GM23338 (cell line): ENCODE data around the gene HS3ST6. TPM values are rescaled to one million over a fixed set of nuclear protein-coding genes. Genes with fewer than 3 reads are reported as not detected.

Experiments
- ATAC-seq: fragments of 200-7000 bp; cut with Tn5 transposase; 3 replicates; pipeline ENCODE4 v1.9.1; 2020
- DNase-seq: peaks from one replicate; pipeline ENCODE4 v3.0.0-alpha.2; 2015; ENCODE audit warnings: low spot score
- H2AFZ ChIP-seq: fragments of 200-600 bp; sonication (generic); 2 replicates; pipeline ENCODE4 v1.8.0; 2016; ENCODE audit warnings: antibody characterized with exemption, mild to moderate bottlenecking, moderate library complexity
- H3F3A ChIP-seq: fragments of 200-600 bp; sonication (generic); replicated peaks from 2 replicates; pipeline ENCODE4 v1.8.0; 2017; ENCODE audit warnings: antibody characterized with exemption, mixed run types, low read depth
- H3K27ac ChIP-seq: fragments of 200-600 bp; sonication (generic); 2 replicates; pipeline ENCODE4 v1.6.1; 2016; ENCODE audit warnings: low read depth
- H3K27me3 ChIP-seq: fragments of 200-600 bp; sonication (generic); 2 replicates; pipeline ENCODE4 v1.8.0; 2016; ENCODE audit warnings: mild to moderate bottlenecking, mixed run types, moderate library complexity; ENCODE audit not compliant: insufficient read depth
- H3K36me3 ChIP-seq: fragments of 200-600 bp; sonication (generic); 2 replicates; pipeline ENCODE4 v1.8.0; 2016; ENCODE audit warnings: mild to moderate bottlenecking; ENCODE audit not compliant: insufficient read depth
- H3K4me1 ChIP-seq: fragments of 200-600 bp; sonication (generic); 2 replicates; pipeline ENCODE4 v1.8.0; 2016; ENCODE audit warnings: mild to moderate bottlenecking, moderate library complexity; ENCODE audit not compliant: insufficient read depth
- H3K4me2 ChIP-seq: fragments of 200-600 bp; sonication (generic); 2 replicates; pipeline ENCODE4 v1.7.1; 2017; ENCODE audit warnings: mixed run types
- H3K4me3 ChIP-seq: fragments of 200-600 bp; sonication (generic); 2 replicates; pipeline ENCODE4 v1.6.1; 2016; ENCODE audit warnings: mixed run types
- H3K79me2 ChIP-seq: fragments of 200-600 bp; sonication (generic); replicated peaks from 2 replicates; pipeline ENCODE4 v1.8.0; 2017; ENCODE audit warnings: mild to moderate bottlenecking; ENCODE audit not compliant: insufficient read depth
- H3K9me2 ChIP-seq: fragments of 200-600 bp; sonication (generic); 2 replicates; pipeline ENCODE4 v1.8.0; 2017; ENCODE audit not compliant: insufficient read depth
- H4K20me1 ChIP-seq: fragments of 200-600 bp; sonication (generic); replicated peaks from 2 replicates; pipeline ENCODE4 v1.8.0; 2017; ENCODE audit warnings: mild to moderate bottlenecking; ENCODE audit not compliant: insufficient read depth
- H3K27ac Mint-ChIP-seq: 2 replicates; pipeline ENCODE4 v1.8.0; 2020; ENCODE audit warnings: inconsistent platforms, mild to moderate bottlenecking, moderate library complexity, mixed read lengths
- H3K27me3 Mint-ChIP-seq: 3 replicates; pipeline ENCODE4 v1.8.0; 2022; ENCODE audit warnings: low read depth, mild to moderate bottlenecking, moderate library complexity, mixed read lengths, inconsistent platforms; ENCODE audit not compliant: insufficient read depth, poor library complexity
- H3K36me3 Mint-ChIP-seq: 3 replicates; pipeline ENCODE4 v1.8.0; 2021; ENCODE audit warnings: low read depth, mild to moderate bottlenecking, inconsistent platforms, moderate library complexity, mixed read lengths
- H3K4me1 Mint-ChIP-seq: 3 replicates; pipeline ENCODE4 v1.8.0; 2020; ENCODE audit warnings: mild to moderate bottlenecking, inconsistent platforms, mixed read lengths
- H3K4me3 Mint-ChIP-seq: 3 replicates; pipeline ENCODE4 v1.8.0; 2021; ENCODE audit warnings: moderate library complexity, mild to moderate bottlenecking, inconsistent platforms, mixed read lengths
- H3K9me3 Mint-ChIP-seq: 3 replicates; pipeline ENCODE4 v1.8.0; 2020; ENCODE audit warnings: moderate library complexity, mild to moderate bottlenecking, inconsistent platforms, mixed read lengths
- CREB1 ChIP-seq: fragments of 250-450 bp; sonication (Bioruptor Pico); IDR thresholded peaks from 2 replicates; pipeline ENCODE4 v1.5.0; 2020; ENCODE audit warnings: low read depth, mild to moderate bottlenecking, moderate library complexity
- EZH2phosphoT487 ChIP-seq: fragments of 200-600 bp; sonication (generic); IDR thresholded peaks from one replicate; pipeline ENCODE4 v1.8.1; 2018; ENCODE audit warnings: antibody characterized with exemption; ENCODE audit not compliant: unreplicated experiment
- NANOG ChIP-seq: IDR thresholded peaks from 2 replicates; pipeline ENCODE4 v1.6.1; 2016; ENCODE audit warnings: antibody characterized with exemption, borderline replicate concordance
- POLR2AphosphoS5 ChIP-seq: IDR thresholded peaks from 2 replicates; pipeline ENCODE4 v1.6.1; 2016; ENCODE audit warnings: antibody characterized with exemption, low read depth
- STAT1 ChIP-seq: IDR thresholded peaks from one replicate; pipeline ENCODE4 v1.6.1; 2016; ENCODE audit warnings: antibody characterized with exemption; ENCODE audit not compliant: unreplicated experiment
- polyA plus RNA-seq: library from polyadenylated mRNA; unstranded; fragments of >200 nt; fragmentation: Nextera tagmentation; extraction: Ambion mirVana; gene quantifications from 2 replicates; pipeline ENCODE4 v1.2.1, GENCODE V29; 2016
- total RNA-seq: library from RNA; depleted of rRNA; stranded (reverse); fragments of >200 nt; shearing (Covaris generic); gene quantifications from 2 replicates; pipeline ENCODE4 v1.2.3, GENCODE V29; 2014
- TF ChIP-seq, protein P1 (sequence below): IDR thresholded peaks from one replicate; pipeline ENCODE4 v1.6.1; 2018; ENCODE audit warnings: antibody characterized with exemption; ENCODE audit not compliant: unreplicated experiment
- TF ChIP-seq, protein P2 (sequence below): fragments of 250-450 bp; sonication (Bioruptor Pico); IDR thresholded peaks from 2 replicates; pipeline ENCODE4 v1.5.0; 2020; ENCODE audit warnings: mild to moderate bottlenecking, moderate library complexity

HS3ST6 gene
- total and polyA plus RNA-seq, 2 experiments from 2014 or later, result 0.21 TPM; not detected in 1

DNA sequence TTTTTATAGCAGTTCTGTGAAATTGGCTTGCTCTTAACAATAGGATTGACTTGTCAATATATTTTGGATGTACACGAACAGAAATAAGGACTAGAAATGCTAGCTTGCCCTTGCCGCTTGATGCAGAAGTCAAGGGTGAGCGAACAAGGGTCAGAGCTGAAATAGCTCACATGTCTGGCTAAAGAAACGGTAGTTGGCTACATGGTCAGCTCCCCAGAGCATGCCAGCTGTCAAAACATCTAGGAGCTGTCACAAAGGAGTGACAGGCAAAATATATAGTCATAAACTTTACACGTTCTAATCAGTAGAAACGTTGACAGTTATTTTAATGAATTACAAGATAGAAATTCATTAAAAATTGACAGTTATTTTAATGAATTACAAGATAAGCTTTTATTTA lies 43.4 kb downstream of the HS3ST6 start (continued):
- no peak for TF ChIP-seq CREB1
- no peak for TF ChIP-seq STAT1
- TF ChIP-seq POLR2AphosphoS5, result no peak

DNA sequence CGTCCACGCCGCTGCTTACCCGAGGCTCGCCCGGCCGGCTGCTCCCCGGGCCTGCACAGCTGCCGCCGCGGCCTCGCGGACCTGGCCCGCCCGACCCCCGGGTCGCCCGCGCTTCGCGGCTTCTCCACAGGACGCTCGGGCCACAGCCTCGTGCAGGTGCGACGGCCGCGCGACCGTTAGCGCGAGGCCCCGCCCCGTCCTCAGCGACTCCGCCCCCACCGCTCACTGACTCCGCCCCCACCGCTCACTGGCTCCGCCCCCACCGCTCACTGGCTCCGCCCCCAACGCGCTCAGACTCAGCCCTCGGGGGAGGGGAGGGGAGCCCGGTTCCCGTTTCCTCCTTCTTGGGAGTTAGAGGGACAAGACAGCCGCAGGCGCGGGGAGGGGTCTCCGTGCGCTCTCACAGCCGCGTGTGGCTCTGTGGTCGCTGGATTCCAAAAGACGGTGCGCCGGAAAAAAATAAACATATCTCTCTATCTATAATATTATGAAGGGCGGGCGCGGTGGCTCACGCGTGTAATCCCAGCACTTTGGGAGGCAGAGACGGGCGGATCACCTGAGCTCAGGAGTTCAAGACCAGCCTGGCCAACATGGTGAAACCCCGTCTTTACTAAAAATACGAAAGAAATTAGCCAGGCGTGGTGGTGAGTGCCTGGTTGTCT lies 46.1 kb downstream of the HS3ST6 start, which contains the start of gene MEIOB:
Gene MEIOB (minus strand): TSS at position 191 of the 662 bp plus-strand sequence. CDS start 3,989 bp downstream, outside the sequence.
- TF ChIP-seq POLR2AphosphoS5 (no peak; the same call in 1 of the 2 replicates), EZH2phosphoT487 (no peak), NANOG (no peak), STAT1 (no peak), CREB1 (no peak)
- TF ChIP-seq, protein P1, sequence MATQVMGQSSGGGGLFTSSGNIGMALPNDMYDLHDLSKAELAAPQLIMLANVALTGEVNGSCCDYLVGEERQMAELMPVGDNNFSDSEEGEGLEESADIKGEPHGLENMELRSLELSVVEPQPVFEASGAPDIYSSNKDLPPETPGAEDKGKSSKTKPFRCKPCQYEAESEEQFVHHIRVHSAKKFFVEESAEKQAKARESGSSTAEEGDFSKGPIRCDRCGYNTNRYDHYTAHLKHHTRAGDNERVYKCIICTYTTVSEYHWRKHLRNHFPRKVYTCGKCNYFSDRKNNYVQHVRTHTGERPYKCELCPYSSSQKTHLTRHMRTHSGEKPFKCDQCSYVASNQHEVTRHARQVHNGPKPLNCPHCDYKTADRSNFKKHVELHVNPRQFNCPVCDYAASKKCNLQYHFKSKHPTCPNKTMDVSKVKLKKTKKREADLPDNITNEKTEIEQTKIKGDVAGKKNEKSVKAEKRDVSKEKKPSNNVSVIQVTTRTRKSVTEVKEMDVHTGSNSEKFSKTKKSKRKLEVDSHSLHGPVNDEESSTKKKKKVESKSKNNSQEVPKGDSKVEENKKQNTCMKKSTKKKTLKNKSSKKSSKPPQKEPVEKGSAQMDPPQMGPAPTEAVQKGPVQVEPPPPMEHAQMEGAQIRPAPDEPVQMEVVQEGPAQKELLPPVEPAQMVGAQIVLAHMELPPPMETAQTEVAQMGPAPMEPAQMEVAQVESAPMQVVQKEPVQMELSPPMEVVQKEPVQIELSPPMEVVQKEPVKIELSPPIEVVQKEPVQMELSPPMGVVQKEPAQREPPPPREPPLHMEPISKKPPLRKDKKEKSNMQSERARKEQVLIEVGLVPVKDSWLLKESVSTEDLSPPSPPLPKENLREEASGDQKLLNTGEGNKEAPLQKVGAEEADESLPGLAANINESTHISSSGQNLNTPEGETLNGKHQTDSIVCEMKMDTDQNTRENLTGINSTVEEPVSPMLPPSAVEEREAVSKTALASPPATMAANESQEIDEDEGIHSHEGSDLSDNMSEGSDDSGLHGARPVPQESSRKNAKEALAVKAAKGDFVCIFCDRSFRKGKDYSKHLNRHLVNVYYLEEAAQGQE, result no peak
- TF ChIP-seq, protein P2, sequence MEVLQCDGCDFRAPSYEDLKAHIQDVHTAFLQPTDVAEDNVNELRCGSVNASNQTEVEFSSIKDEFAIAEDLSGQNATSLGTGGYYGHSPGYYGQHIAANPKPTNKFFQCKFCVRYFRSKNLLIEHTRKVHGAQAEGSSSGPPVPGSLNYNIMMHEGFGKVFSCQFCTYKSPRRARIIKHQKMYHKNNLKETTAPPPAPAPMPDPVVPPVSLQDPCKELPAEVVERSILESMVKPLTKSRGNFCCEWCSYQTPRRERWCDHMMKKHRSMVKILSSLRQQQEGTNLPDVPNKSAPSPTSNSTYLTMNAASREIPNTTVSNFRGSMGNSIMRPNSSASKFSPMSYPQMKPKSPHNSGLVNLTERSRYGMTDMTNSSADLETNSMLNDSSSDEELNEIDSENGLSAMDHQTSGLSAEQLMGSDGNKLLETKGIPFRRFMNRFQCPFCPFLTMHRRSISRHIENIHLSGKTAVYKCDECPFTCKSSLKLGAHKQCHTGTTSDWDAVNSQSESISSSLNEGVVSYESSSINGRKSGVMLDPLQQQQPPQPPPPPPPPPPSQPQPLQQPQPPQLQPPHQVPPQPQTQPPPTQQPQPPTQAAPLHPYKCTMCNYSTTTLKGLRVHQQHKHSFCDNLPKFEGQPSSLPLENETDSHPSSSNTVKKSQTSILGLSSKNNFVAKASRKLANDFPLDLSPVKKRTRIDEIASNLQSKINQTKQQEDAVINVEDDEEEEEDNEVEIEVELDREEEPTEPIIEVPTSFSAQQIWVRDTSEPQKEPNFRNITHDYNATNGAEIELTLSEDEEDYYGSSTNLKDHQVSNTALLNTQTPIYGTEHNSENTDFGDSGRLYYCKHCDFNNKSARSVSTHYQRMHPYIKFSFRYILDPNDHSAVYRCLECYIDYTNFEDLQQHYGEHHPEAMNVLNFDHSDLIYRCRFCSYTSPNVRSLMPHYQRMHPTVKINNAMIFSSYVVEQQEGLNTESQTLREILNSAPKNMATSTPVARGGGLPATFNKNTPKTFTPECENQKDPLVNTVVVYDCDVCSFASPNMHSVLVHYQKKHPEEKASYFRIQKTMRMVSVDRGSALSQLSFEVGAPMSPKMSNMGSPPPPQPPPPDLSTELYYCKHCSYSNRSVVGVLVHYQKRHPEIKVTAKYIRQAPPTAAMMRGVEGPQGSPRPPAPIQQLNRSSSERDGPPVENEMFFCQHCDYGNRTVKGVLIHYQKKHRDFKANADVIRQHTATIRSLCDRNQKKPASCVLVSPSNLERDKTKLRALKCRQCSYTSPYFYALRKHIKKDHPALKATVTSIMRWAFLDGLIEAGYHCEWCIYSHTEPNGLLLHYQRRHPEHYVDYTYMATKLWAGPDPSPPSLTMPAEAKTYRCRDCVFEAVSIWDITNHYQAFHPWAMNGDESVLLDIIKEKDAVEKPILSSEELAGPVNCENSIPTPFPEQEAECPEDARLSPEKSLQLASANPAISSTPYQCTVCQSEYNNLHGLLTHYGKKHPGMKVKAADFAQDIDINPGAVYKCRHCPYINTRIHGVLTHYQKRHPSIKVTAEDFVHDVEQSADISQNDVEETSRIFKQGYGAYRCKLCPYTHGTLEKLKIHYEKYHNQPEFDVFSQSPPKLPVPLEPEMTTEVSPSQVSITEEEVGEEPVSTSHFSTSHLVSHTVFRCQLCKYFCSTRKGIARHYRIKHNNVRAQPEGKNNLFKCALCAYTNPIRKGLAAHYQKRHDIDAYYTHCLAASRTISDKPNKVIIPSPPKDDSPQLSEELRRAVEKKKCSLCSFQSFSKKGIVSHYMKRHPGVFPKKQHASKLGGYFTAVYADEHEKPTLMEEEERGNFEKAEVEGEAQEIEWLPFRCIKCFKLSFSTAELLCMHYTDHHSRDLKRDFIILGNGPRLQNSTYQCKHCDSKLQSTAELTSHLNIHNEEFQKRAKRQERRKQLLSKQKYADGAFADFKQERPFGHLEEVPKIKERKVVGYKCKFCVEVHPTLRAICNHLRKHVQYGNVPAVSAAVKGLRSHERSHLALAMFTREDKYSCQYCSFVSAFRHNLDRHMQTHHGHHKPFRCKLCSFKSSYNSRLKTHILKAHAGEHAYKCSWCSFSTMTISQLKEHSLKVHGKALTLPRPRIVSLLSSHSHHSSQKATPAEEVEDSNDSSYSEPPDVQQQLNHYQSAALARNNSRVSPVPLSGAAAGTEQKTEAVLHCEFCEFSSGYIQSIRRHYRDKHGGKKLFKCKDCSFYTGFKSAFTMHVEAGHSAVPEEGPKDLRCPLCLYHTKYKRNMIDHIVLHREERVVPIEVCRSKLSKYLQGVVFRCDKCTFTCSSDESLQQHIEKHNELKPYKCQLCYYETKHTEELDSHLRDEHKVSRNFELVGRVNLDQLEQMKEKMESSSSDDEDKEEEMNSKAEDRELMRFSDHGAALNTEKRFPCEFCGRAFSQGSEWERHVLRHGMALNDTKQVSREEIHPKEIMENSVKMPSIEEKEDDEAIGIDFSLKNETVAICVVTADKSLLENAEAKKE (CRISPR knock-in tag), result no peak
- Histone ChIP-seq H3K4me3 (peak within 1 kb of the TSS; percentile 70), H3K27ac (no peak within 1 kb of the TSS), H3F3A (no peaks in the 10 kb centered on the region), H3K4me1 (no peaks in the 10 kb centered on the region), H3K36me3 (no peaks in the 10 kb centered on the region), H3K9me2 (no peaks in the 10 kb centered on the region), H4K20me1 (no peaks in the 10 kb centered on the region), H3K79me2 (no peaks in the 10 kb centered on the region), H2AFZ (peak within 1 kb of the TSS; percentile 98), H3K4me2 (peak within 1 kb of the TSS; percentile 82), H3K27me3 (peaks cover 26% of the 10 kb centered on the region)
- H3K27me3 Mint-ChIP-seq, result peaks cover 21% of the 10 kb centered on the region
- no peaks in the 10 kb centered on the region for H3K36me3 Mint-ChIP-seq
- H3K4me1 Mint-ChIP-seq, result 0 out of 3 replicates have a peak, but pooled peaks cover 2% of the 10 kb centered on the region
- peak within 1 kb of the TSS; percentile 85 for H3K4me3 Mint-ChIP-seq
- peak; percentile 94 for DNase-seq
- ATAC-seq, result peak; percentile 95
- no peak within 1 kb of the TSS for H3K27ac Mint-ChIP-seq
- H3K9me3 Mint-ChIP-seq, result peaks cover 3% of the 10 kb centered on the region; the same call in 1 of the 3 replicates
